ENCODE data around the gene OSMR.

- TF ChIP-seq CTCF (conservative IDR thresholded peaks at IDR 0.05) (no peak), ZFX (IDR thresholded peaks at IDR 0.05) (no peak)
These were observed 102.7 kb downstream of the OSMR start for GRCh38 chr5:38948501-38948900.

All from C4-2B (cell line).